GM08714 (cell line): Measurements from ENCODE around the gene PROCA1.
"Not testable (repeated sequence)": the region's sequence is repeated elsewhere in the genome, so short reads cannot be mapped to it uniquely, and the experiment has no call there.

Experiments used
- H3K4me3 ChIP-seq: fragments of 200-500 bp; sonication (Bioruptor generic); 2 replicates; pipeline ENCODE4 v1.5.1; 2014; ENCODE audit warnings: mild to moderate bottlenecking, low read length, inconsistent platforms
- ZNF274 ChIP-seq: IDR thresholded peaks from 2 replicates; pipeline ENCODE4 v1.6.1; 2012; ENCODE audit warnings: mild to moderate bottlenecking, low read depth, low read length

The PROCA1 gene

GRCh38 chr17:28737770-28738679 lies 26.3 kb upstream of the PROCA1 start:
- H3K4me3 ChIP-seq: peak overlapping the region; percentile 8; the same call in 1 of the 2 replicates

GRCh38 chr17:28737316-28737715 lies 25.6 kb upstream of the PROCA1 start:
- no peak overlapping the region for H3K4me3 ChIP-seq
- TF ChIP-seq ZNF274: no peak

More at GRCh38 chr17:28737770-28738679, 26.3 kb upstream of the PROCA1 start:
- no peak for TF ChIP-seq ZNF274

- H3K4me3 ChIP-seq: not testable (repeated sequence)
Measured at GRCh38 chr17:28735913-28736769, 24.5 kb upstream of the PROCA1 start.

GRCh38 chr17:28735242-28735722 lies 23.6 kb upstream of the PROCA1 start:
- no peak overlapping the region for H3K4me3 ChIP-seq
- TF ChIP-seq ZNF274: no peak

GRCh38 chr17:28734712-28735241 lies 23.1 kb upstream of the PROCA1 start:
- H3K4me3 ChIP-seq: no peak overlapping the region
- TF ChIP-seq ZNF274: no peak

- no peak overlapping the region for H3K4me3 ChIP-seq
- no peak for TF ChIP-seq ZNF274
Measured at GRCh38 chr17:28733346-28733745, 21.7 kb upstream of the PROCA1 start.

- H3K4me3 ChIP-seq: no peak overlapping the region
- TF ChIP-seq ZNF274: no peak
Measured at GRCh38 chr17:28729950-28730330, 18.3 kb upstream of the PROCA1 start.

- no peak for TF ChIP-seq ZNF274
- H3K4me3 ChIP-seq: peak within 1 kb of the TSS; percentile 59
Measured at GRCh38 chr17:28728364-28729200, 16.9 kb upstream of the PROCA1 start, which contains the start of gene NEK8. NEK8 (plus strand) TSS chr17:28728788; CDS start chr17:28728814, 26 bp downstream.

GRCh38 chr17:28726627-28727491 lies 15.2 kb upstream of the PROCA1 start:
- no peak for TF ChIP-seq ZNF274
- H3K4me3 ChIP-seq: peak overlapping the region; percentile 80

GRCh38 chr17:28726226-28726626 lies 14.5 kb upstream of the PROCA1 start, which contains the start of gene TLCD1:
TLCD1 (minus strand) TSS chr17:28726233; CDS start chr17:28726097, 136 bp downstream.
- no peak for TF ChIP-seq ZNF274
- peak within 1 kb of the TSS; percentile 80 for H3K4me3 ChIP-seq

GRCh38 chr17:28725660-28726225 lies 14.1 kb upstream of the PROCA1 start:
- no peak for TF ChIP-seq ZNF274
- peak overlapping the region; percentile 64 for H3K4me3 ChIP-seq

- no peak for TF ChIP-seq ZNF274
- peak overlapping the region; percentile 64 for H3K4me3 ChIP-seq
Measured at GRCh38 chr17:28725166-28725659, 13.5 kb upstream of the PROCA1 start.
